Upper lobe of left lung (tissue), 4 donors: ENCODE results near the gene ABLIM3.

Experiments used
- CTCF ChIP-seq, 6 experiments: fragments of 450-650 bp in 4 of 6; fragments of 200-600 bp in 2 of 6; sonication (generic) in 2 of 6; IDR thresholded peaks; one replicate each; pipeline ENCODE4 v1.5.1; 2016 to 2019; ENCODE audit warnings: antibody characterized with exemption in 6 of 6
- POLR2A ChIP-seq, 4 donors: fragments of 450-650 bp; IDR thresholded peaks; one replicate each; pipeline ENCODE4 v1.5.1; 2016 to 2017; ENCODE audit warnings: antibody characterized with exemption in 4 of 4, mild to moderate bottlenecking in 2 of 4
- POLR2AphosphoS5 ChIP-seq, 2 donors: sonication (generic); formaldehyde crosslinking; IDR thresholded peaks; one replicate each; pipeline ENCODE4 v1.5.1; 2017; ENCODE audit warnings: antibody characterized with exemption in 2 of 2

- no peak for TF ChIP-seq CTCF (IDR thresholded peaks at IDR 0.05)
- no peak for TF ChIP-seq POLR2AphosphoS5 (IDR thresholded peaks at IDR 0.05)
- TF ChIP-seq POLR2A (IDR thresholded peaks at IDR 0.05): no peak
Observed at GRCh38 chr5:149172261-149172660, 31.0 kb downstream of the ABLIM3 start.
